ENCODE measurements around the gene TTC32.
"Not testable (repeated sequence)": the region's sequence is repeated elsewhere in the genome, so short reads cannot be mapped to it uniquely, and the experiment has no call there.

The TTC32 gene

GRCh38 chr2:19901442-19902215 lies at the start of gene TTC32:
TSS of gene TTC32 (minus strand) at chr2:19901983. CDS start at chr2:19901854, 129 bp downstream.
- peak; percentile 95 for DNase-seq (ENCODE audit: low read depth)

DNA sequence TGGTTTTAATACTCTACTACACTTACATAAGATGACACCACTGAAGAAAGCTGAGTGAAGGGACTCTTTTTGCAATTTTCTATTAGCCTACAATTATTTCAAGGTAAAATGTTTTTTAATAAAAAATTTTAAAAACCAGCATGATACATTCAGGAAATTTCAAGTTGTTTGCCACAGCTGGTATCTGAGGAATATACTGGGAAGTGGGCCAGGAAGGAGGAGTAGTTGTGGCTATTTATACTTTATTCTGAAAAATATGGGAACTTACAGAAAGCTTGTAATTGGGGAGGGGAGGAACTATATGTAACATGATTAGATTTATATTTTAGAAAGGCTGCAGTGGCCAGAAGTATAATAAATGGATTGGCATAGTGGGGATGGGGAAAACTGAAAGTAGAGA lies 47.3 kb upstream of the TTC32 start:
- no peak for DNase-seq (ENCODE audit: low read depth)

GRCh38 chr2:19947184-19947940 lies 45.6 kb upstream of the TTC32 start:
- no peak for DNase-seq (ENCODE audit: low read depth)

DNA sequence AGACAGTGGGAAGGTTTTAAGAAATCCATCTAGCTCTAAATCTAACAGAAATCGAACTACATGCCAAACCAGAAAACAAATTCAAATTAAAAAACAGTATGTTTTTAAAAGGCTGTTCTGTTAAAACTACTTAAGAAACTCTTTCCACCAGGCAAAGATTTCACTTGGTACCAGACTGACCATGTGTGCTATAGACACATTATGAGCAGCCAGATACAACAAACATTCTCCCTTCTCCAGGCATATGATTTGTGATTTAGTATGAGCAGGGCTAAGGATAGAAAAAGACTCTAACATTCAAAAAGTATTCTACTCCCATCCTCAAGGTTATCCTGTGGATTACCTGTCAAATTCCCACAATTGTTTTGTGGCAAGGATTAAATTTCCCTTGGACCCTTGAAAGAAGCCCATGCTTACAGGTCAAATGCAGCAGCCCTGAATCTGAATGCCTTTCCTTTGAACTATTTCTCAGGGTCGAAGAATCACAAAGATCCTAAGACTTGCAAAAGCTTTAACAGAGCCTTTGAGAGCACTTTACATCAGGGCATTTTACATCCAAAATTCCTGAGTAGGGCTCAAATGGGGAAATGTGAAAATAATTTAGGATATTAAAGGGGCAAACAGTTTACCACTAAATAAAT lies 42.5 kb upstream of the TTC32 start:
- DNase-seq (ENCODE audit: low read depth): no peak

DNA sequence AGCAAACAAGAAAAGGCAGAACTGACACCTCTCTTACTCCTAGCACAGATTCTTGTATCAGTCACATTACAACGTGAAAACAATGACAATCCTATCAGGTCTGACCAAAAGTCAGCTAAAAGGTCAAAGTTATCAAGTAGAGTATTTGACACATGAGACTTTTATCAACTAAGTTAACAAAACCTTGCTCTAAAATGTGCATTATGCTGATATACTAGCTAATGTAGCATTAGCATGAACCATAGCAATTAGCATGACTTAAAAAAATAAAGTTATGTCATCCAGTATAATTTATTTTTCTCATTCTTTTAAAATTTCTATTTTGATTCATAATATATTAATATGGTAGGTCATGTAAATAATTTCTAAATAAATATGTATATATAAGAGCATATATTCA lies 41.4 kb upstream of the TTC32 start:
- DNase-seq (ENCODE audit: low read depth): no peak

- no peak for DNase-seq (ENCODE audit: low read depth)
Measured at GRCh38 chr2:19942199-19942598, 40.4 kb upstream of the TTC32 start.

DNA sequence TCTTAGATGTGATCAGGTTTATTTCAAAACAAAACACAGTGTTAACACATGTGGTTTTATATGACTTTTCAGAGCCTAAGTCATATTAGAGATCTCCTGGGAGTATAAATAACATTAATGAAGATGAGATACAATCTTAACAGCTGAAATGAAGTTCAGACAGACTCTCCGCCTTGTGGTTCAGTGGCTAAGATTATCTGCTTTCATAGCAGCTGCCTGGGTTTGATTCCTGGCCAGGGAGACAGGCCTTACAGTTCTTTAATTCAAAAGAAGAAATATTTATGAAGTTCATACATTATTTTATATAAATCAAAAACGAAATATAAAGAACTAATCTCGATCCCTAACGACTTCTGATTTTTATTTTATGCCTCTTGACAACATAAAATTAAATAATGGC lies 35.2 kb upstream of the TTC32 start:
- DNase-seq (ENCODE audit: low read depth): no peak

DNA sequence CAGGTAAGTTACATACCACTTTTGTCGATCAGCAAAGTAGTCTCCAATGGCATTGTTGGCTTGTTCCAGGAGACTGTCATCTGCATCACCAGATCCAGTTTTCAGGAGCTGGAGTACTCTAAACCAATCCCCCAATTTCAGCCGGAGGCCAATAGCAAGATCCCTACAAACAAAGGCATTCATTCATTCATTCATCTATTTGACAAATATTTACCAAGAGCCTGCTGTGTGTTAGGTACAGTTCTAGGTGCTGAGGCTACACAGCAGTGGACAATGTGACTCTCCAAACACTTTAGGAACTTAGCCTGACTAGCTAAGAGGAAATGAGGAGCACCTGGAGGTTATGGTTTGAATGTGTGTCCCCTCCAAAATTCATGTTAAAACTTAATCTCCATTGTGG lies 34.4 kb upstream of the TTC32 start:
- no peak for DNase-seq (ENCODE audit: low read depth)

DNA sequence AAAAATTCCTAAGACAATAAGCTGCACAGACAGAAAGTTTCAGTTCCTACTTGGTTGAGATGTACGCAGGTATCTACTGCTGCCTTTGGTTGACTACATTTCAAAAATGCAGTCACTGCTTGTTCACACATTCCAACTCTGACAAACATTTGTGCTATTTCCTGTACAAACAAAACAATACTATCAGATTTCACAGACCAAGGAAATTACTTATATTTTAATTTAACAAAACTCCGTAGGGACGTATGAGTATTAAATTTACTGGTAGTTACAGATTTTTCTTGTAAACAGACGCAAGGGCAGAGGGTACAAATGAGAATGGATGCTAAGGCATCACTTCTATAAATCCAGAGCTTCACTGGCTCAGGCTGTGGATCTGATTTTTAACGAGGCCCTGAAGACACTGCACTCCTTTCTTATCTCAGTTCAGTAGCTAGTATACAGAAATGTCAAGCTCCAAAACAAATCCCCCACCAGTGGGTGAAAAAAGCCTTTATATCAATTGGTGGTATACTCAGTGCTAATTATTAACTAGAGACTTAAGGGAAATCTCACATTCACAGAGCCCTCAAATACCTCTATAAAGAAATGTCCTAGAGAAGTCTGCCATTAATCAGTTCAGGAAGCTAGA lies 31.7 kb upstream of the TTC32 start:
- DNase-seq (ENCODE audit: low read depth): peak; percentile 59

DNA sequence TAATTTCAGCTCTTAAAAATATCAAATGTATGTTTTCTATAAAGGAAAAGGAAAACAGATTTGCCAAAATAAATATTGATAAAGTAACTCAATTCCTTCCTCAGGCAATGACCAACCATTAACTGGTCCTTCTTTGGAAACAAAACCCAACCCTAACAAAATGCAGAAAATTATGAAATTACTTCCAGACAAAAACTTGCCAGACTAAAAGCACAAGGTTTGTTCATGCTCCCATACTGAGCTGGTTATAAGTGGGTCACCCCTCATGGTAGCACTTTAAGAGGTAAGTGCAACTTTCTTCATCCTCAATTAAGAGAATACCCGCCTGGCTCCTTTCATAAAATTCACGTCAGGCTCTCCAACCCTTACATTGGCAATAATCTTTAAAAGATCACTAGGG lies 31.1 kb upstream of the TTC32 start:
- DNase-seq (ENCODE audit: low read depth): no peak

DNA sequence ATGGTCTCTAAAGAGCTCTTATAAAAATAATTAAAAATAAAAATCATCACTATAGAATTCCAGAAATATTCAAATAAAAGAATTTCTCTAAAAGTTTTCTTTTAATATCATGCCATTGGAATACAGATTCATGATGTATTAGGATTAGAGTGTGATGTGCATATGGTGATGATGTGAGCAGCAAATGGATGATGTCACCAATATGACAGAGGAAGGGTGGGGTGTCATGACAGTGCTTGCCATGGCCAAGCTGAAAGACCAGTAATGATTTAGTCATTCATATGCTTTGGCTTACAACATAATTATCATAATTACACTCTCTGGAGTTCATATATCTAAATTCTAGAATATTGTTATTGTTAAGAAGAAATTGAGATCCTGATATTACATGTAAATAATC lies 27.4 kb upstream of the TTC32 start:
- no peak for DNase-seq (ENCODE audit: low read depth)

- DNase-seq (ENCODE audit: low read depth): not testable (repeated sequence)
Measured at GRCh38 chr2:19927816-19928215, 26.0 kb upstream of the TTC32 start.

GRCh38 chr2:19924526-19924925 lies 22.7 kb upstream of the TTC32 start:
- not testable (repeated sequence) for DNase-seq (ENCODE audit: low read depth)

GRCh38 chr2:19922188-19922587 lies 20.4 kb upstream of the TTC32 start:
- not testable (repeated sequence) for DNase-seq (ENCODE audit: low read depth)

GRCh38 chr2:19916385-19916950 lies 14.7 kb upstream of the TTC32 start:
- DNase-seq (ENCODE audit: low read depth): no peak

GRCh38 chr2:19914266-19914975 lies 12.6 kb upstream of the TTC32 start:
- DNase-seq (ENCODE audit: low read depth): no peak

GRCh38 chr2:19911808-19912509 lies 10.2 kb upstream of the TTC32 start:
- peak; percentile 96 for DNase-seq (ENCODE audit: low read depth)

- no peak for DNase-seq (ENCODE audit: low read depth)
Measured at GRCh38 chr2:19902216-19902740, 495 bp upstream of the TTC32 start.

DNA sequence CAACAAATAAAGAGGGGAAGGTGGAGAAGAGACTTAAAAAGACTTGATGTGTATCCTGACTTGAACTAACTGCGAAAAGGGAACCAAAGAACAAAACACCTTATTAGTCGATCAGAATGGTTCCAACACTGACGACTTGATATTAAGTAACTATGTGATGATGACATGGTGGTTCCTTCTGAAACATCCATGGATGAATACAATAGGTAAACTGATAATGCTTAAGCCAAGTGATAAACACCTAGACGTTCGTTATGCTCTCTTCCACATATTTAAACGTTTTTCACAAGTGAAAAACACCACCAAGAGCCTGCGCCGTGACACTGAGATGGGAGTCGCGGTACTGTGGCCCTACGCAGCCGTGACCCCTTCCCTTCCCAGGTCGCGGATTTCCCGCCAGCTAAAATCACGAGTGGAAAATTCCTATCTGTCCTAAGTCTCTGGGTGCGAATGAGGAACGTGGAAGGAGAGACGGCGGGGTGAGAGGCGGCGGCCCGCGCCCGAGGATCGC lies 797 bp downstream of the TTC32 start:
- no peak for DNase-seq (ENCODE audit: low read depth)

Measured in HS-27A (cell line).